Suprapubic skin (tissue), 3 donors: ENCODE measurements around the gene UCP3.

ENCODE experiments used
- CTCF ChIP-seq, 2 donors: fragments of 200-600 bp in 1 of 2; fragments of 450-650 bp in 1 of 2; sonication (generic) in 1 of 2; IDR thresholded peaks; one replicate each; pipeline ENCODE4 v1.5.1; 2016 to 2019; ENCODE audit warnings: antibody characterized with exemption in 2 of 2, mild to moderate bottlenecking in 1 of 2, moderate library complexity in 1 of 2
- POLR2AphosphoS5 ChIP-seq, 3 donors: sonication (generic); formaldehyde crosslinking; IDR thresholded peaks; one replicate each; pipeline ENCODE4 v1.6.1; 2017; ENCODE audit warnings: antibody characterized with exemption in 3 of 3

GRCh38 chr11:74018331-74019005 is 9.6 kb upstream of the UCP3 start:
- TF ChIP-seq CTCF (IDR thresholded peaks at IDR 0.05) (no peak), POLR2AphosphoS5 (IDR thresholded peaks at IDR 0.05) (no peak)
